ENCODE measurements around the gene PLEKHA7. TPM values are rescaled to one million over a fixed set of nuclear protein-coding genes. Genes with fewer than 3 reads are reported as not detected.

PLEKHA7 gene
- total RNA-seq, 1 experiment from 2014 or later = 13.0 TPM

GRCh38 chr11:16993495-16993894 is 20.7 kb downstream of the PLEKHA7 start:
- no peak overlapping the region for H3K4me3 Mint-ChIP-seq
- TF ChIP-seq NR1H2 (CRISPR knock-in tag; IDR thresholded peaks at IDR 0.05) (no peak), CBFB (CRISPR knock-in tag; IDR thresholded peaks at IDR 0.05; ENCODE audit: low read depth) (no peak), ZNF121 (CRISPR knock-in tag; IDR thresholded peaks at IDR 0.05) (no peak), ZNF425 (CRISPR knock-in tag; conservative IDR thresholded peaks at IDR 0.05) (no peak), ZBTB43 (CRISPR knock-in tag; IDR thresholded peaks at IDR 0.05) (no peak), MXD4 (CRISPR knock-in tag; IDR thresholded peaks at IDR 0.05; ENCODE audit: borderline replicate concordance) (no peak), MYBL2 (CRISPR knock-in tag; IDR thresholded peaks at IDR 0.05) (no peak), JUN (CRISPR knock-in tag; IDR thresholded peaks at IDR 0.05) (no peak), ZBTB21 (CRISPR knock-in tag; IDR thresholded peaks at IDR 0.05; ENCODE audit: borderline replicate concordance) (no peak), ZNF317 (CRISPR knock-in tag; IDR thresholded peaks at IDR 0.05; ENCODE audit: borderline replicate concordance, low read depth) (no peak), ETV6 (CRISPR knock-in tag; IDR thresholded peaks at IDR 0.05) (no peak), ESRRA (CRISPR knock-in tag; IDR thresholded peaks at IDR 0.05; ENCODE audit: borderline replicate concordance) (no peak), TEAD1 (CRISPR knock-in tag; IDR thresholded peaks at IDR 0.05) (no peak), ZNF219 (CRISPR knock-in tag; IDR thresholded peaks at IDR 0.05; ENCODE audit: borderline replicate concordance) (no peak), NR3C1 (CRISPR knock-in tag; conservative IDR thresholded peaks at IDR 0.05; ENCODE audit: low read depth) (no peak)
- TF ChIP-seq, protein P1, sequence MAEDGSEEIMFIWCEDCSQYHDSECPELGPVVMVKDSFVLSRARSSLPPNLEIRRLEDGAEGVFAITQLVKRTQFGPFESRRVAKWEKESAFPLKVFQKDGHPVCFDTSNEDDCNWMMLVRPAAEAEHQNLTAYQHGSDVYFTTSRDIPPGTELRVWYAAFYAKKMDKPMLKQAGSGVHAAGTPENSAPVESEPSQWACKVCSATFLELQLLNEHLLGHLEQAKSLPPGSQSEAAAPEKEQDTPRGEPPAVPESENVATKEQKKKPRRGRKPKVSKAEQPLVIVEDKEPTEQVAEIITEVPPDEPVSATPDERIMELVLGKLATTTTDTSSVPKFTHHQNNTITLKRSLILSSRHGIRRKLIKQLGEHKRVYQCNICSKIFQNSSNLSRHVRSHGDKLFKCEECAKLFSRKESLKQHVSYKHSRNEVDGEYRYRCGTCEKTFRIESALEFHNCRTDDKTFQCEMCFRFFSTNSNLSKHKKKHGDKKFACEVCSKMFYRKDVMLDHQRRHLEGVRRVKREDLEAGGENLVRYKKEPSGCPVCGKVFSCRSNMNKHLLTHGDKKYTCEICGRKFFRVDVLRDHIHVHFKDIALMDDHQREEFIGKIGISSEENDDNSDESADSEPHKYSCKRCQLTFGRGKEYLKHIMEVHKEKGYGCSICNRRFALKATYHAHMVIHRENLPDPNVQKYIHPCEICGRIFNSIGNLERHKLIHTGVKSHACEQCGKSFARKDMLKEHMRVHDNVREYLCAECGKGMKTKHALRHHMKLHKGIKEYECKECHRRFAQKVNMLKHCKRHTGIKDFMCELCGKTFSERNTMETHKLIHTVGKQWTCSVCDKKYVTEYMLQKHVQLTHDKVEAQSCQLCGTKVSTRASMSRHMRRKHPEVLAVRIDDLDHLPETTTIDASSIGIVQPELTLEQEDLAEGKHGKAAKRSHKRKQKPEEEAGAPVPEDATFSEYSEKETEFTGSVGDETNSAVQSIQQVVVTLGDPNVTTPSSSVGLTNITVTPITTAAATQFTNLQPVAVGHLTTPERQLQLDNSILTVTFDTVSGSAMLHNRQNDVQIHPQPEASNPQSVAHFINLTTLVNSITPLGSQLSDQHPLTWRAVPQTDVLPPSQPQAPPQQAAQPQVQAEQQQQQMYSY (CRISPR knock-in tag; IDR thresholded peaks at IDR 0.05) = no peak
- TF ChIP-seq, protein P2, sequence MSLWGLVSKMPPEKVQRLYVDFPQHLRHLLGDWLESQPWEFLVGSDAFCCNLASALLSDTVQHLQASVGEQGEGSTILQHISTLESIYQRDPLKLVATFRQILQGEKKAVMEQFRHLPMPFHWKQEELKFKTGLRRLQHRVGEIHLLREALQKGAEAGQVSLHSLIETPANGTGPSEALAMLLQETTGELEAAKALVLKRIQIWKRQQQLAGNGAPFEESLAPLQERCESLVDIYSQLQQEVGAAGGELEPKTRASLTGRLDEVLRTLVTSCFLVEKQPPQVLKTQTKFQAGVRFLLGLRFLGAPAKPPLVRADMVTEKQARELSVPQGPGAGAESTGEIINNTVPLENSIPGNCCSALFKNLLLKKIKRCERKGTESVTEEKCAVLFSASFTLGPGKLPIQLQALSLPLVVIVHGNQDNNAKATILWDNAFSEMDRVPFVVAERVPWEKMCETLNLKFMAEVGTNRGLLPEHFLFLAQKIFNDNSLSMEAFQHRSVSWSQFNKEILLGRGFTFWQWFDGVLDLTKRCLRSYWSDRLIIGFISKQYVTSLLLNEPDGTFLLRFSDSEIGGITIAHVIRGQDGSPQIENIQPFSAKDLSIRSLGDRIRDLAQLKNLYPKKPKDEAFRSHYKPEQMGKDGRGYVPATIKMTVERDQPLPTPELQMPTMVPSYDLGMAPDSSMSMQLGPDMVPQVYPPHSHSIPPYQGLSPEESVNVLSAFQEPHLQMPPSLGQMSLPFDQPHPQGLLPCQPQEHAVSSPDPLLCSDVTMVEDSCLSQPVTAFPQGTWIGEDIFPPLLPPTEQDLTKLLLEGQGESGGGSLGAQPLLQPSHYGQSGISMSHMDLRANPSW (CRISPR knock-in tag; conservative IDR thresholded peaks at IDR 0.05; ENCODE audit: low read depth) = no peak
- TF ChIP-seq, protein P3, sequence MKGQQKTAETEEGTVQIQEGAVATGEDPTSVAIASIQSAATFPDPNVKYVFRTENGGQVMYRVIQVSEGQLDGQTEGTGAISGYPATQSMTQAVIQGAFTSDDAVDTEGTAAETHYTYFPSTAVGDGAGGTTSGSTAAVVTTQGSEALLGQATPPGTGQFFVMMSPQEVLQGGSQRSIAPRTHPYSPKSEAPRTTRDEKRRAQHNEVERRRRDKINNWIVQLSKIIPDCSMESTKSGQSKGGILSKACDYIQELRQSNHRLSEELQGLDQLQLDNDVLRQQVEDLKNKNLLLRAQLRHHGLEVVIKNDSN (CRISPR knock-in tag; IDR thresholded peaks at IDR 0.05) = no peak
- TF ChIP-seq, protein P4, sequence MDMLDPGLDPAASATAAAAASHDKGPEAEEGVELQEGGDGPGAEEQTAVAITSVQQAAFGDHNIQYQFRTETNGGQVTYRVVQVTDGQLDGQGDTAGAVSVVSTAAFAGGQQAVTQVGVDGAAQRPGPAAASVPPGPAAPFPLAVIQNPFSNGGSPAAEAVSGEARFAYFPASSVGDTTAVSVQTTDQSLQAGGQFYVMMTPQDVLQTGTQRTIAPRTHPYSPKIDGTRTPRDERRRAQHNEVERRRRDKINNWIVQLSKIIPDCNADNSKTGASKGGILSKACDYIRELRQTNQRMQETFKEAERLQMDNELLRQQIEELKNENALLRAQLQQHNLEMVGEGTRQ (CRISPR knock-in tag; IDR thresholded peaks at IDR 0.05) = no peak
- no peaks in the 10 kb centered on the region for H3K9me3 Mint-ChIP-seq
- DNase-seq (ENCODE audit: low spot score) (no peak), ATAC-seq (no peak)
- ChIA-PET POLR2A (no interaction called here), CTCF (no interaction called here)
- no peak overlapping the region for H3K27ac Mint-ChIP-seq
- peaks cover 6% of the 10 kb centered on the region; the same call in 1 of the 2 replicates for H3K4me1 Mint-ChIP-seq
- no peaks in the 10 kb centered on the region for H3K36me3 Mint-ChIP-seq
- no peaks in the 10 kb centered on the region for H3K27me3 Mint-ChIP-seq (ENCODE audit: low read depth)

Data from WTC11 (cell line).